H1 (cell line): Measurements from ENCODE around the gene KCNMA1. TPM values are rescaled to one million over a fixed set of nuclear protein-coding genes. Genes with fewer than 3 reads are reported as not detected.

Experiments
- CTCF ChIA-PET: fragments of 300-600 bp; sonication (Branson Sonifier 250); formaldehyde crosslinking; loops from one replicate; lab custom pipeline; 2021; ENCODE audit not compliant: partially characterized antibody; lab: Charles Lee
- POLR2A ChIA-PET: fragments of 300-600 bp; sonication (Branson Sonifier 250); formaldehyde crosslinking; loops from one replicate; lab custom pipeline; 2021; ENCODE audit warnings: inconsistent platforms; ENCODE audit not compliant: partially characterized antibody; lab: Charles Lee
- DNase-seq, 2 experiments: peaks; one replicate each; pipeline versions ENCODE4 v3.0.0 to v3.0.0-alpha.2; 2010 to 2022; ENCODE audit warnings: low spot score in 2 of 2, low read depth in 1 of 2, mixed read lengths in 1 of 2
- FAIRE-seq: peaks from 2 replicates; lab custom pipeline; 2011; peaks lifted over from hg19 to GRCh38; lab: Jason Lieb, UNC
- H2AFZ ChIP-seq: 2 replicates; pipeline ENCODE4 v1.8.1; 2012; ENCODE audit warnings: low read length, inconsistent platforms
- H2AK5ac ChIP-seq: 2 replicates; pipeline ENCODE4 v1.6.1; 2013; ENCODE audit warnings: low read depth, low read length
- H2BK120ac ChIP-seq: replicated peaks from 2 replicates; pipeline ENCODE3; 2013; ENCODE audit warnings: low read depth, low read length, inconsistent platforms
- H2BK12ac ChIP-seq: 2 replicates; pipeline ENCODE4 v1.6.1; 2013; ENCODE audit warnings: low read depth, low read length
- H2BK15ac ChIP-seq: 2 replicates; pipeline ENCODE4 v1.6.1; 2013; ENCODE audit warnings: low read length
- H2BK20ac ChIP-seq: 2 replicates; pipeline ENCODE4 v1.6.1; 2013; ENCODE audit warnings: low read length
- H2BK5ac ChIP-seq: 2 replicates; pipeline ENCODE4 v1.6.1; 2013; ENCODE audit warnings: low read depth, low read length
- H3K14ac ChIP-seq: 2 replicates; pipeline ENCODE4 v1.6.1; 2013; ENCODE audit warnings: inconsistent platforms; ENCODE audit not compliant: insufficient read length
- H3K18ac ChIP-seq: 2 replicates; pipeline ENCODE4 v1.6.1; 2013; ENCODE audit warnings: low read length; ENCODE audit errors: extremely low read depth
- H3K23ac ChIP-seq: 2 replicates; pipeline ENCODE4 v1.6.1; 2013; ENCODE audit warnings: inconsistent platforms; ENCODE audit not compliant: insufficient read length
- H3K23me2 ChIP-seq: 2 replicates; pipeline ENCODE4 v1.6.1; 2013; ENCODE audit warnings: low read depth, low read length
- H3K27ac ChIP-seq: 2 replicates; pipeline ENCODE4 v1.6.1; 2011; ENCODE audit warnings: low read depth, low read length, inconsistent platforms
- H3K27me3 ChIP-seq, 4 experiments: replicated peaks in 1 of 4; 1 replicate in 1 of 4; 2 replicates in 3 of 4; pipeline versions ENCODE4 v1.6.1 to v1.8.1; 2011 to 2013; ENCODE audit warnings: low read length in 3 of 4, mild to moderate bottlenecking in 3 of 4, inconsistent platforms in 2 of 4, mixed read lengths in 2 of 4, moderate library complexity in 1 of 4; ENCODE audit not compliant: control insufficient read depth in 3 of 4, insufficient read depth in 3 of 4; ENCODE audit errors: extremely low read depth in 1 of 4
- H3K36me3 ChIP-seq, 4 experiments: 2 replicates each; pipeline versions ENCODE4 v1.6.1 to v1.8.1; 2011 to 2013; ENCODE audit warnings: mild to moderate bottlenecking in 4 of 4, low read length in 3 of 4, moderate library complexity in 2 of 4, control low read depth in 1 of 4, inconsistent platforms in 1 of 4; ENCODE audit not compliant: insufficient read depth in 4 of 4, control insufficient read depth in 2 of 4
- H3K4ac ChIP-seq: replicated peaks from 2 replicates; pipeline ENCODE3; 2013; ENCODE audit warnings: low read length, low read depth, mixed read lengths, inconsistent platforms; ENCODE audit not compliant: insufficient read length
- H3K4me1 ChIP-seq, 4 experiments: replicated peaks in 1 of 4; 1 replicate in 1 of 4; 2 replicates in 3 of 4; pipeline versions ENCODE4 v1.6.1 to v1.8.1; 2011 to 2013; ENCODE audit warnings: low read length in 3 of 4, inconsistent platforms in 2 of 4, mixed read lengths in 1 of 4; ENCODE audit not compliant: insufficient read depth in 4 of 4, control insufficient read depth in 3 of 4
- H3K4me2 ChIP-seq, 2 experiments: 2 replicates each; pipeline versions ENCODE4 v1.6.1 to v1.8.1; 2011 to 2013; ENCODE audit warnings: low read depth in 2 of 2, low read length in 2 of 2, control low read depth in 1 of 2, inconsistent platforms in 1 of 2, mild to moderate bottlenecking in 1 of 2; ENCODE audit not compliant: insufficient read depth in 1 of 2
- H3K4me3 ChIP-seq, 4 experiments: fragments of 200-600, 300-600 bp in 1 of 4; sonication (generic), shearing (Covaris generic), sonication (Bioruptor Twin) in 1 of 4; 2 replicates each; pipeline versions ENCODE4 v1.5.1 to v1.8.1; 2011 to 2016; ENCODE audit warnings: low read length in 4 of 4, low read depth in 3 of 4, control low read depth in 2 of 4, inconsistent platforms in 2 of 4, mild to moderate bottlenecking in 2 of 4, mixed read lengths in 1 of 4, moderate library complexity in 1 of 4; ENCODE audit not compliant: insufficient read depth in 2 of 4; ENCODE audit errors: extremely low read depth in 1 of 4
- H3K56ac ChIP-seq: replicated peaks from 2 replicates; pipeline ENCODE3; 2013; ENCODE audit warnings: low read depth, mild to moderate bottlenecking, mixed read lengths, low read length, inconsistent platforms; ENCODE audit not compliant: insufficient read length
- H3K79me1 ChIP-seq: 2 replicates; pipeline ENCODE4 v1.6.1; 2013; ENCODE audit warnings: low read depth, low read length, control low read depth
- H3K79me2 ChIP-seq, 2 experiments: 2 replicates each; pipeline versions ENCODE4 v1.6.1 to v1.8.1; 2012 to 2013; ENCODE audit warnings: low read length in 2 of 2, mild to moderate bottlenecking in 2 of 2, inconsistent platforms in 1 of 2; ENCODE audit not compliant: insufficient read depth in 2 of 2, control insufficient read depth in 1 of 2
- H3K9ac ChIP-seq, 4 experiments: replicated peaks in 1 of 4; 1 replicate in 1 of 4; 2 replicates in 3 of 4; pipeline versions ENCODE4 v1.6.1 to v1.8.1; 2011 to 2013; ENCODE audit warnings: low read depth in 3 of 4, low read length in 3 of 4, control low read depth in 2 of 4, mild to moderate bottlenecking in 2 of 4, moderate library complexity in 2 of 4, inconsistent platforms in 1 of 4; ENCODE audit errors: extremely low read depth in 1 of 4
- H3K9me3 ChIP-seq, 2 experiments: 2 replicates each; pipeline versions ENCODE4 v1.6.1 to v1.8.1; 2012 to 2013; ENCODE audit warnings: mild to moderate bottlenecking in 2 of 2, moderate library complexity in 2 of 2, control low read depth in 1 of 2, inconsistent platforms in 1 of 2, low read depth in 1 of 2, low read length in 1 of 2, mixed read lengths in 1 of 2; ENCODE audit not compliant: insufficient read depth in 2 of 2
- H4K20me1 ChIP-seq, 2 experiments: replicated peaks in 1 of 2; 2 replicates each; pipeline versions ENCODE3 to v1.8.1; 2011 to 2013; ENCODE audit warnings: inconsistent platforms in 2 of 2, low read length in 2 of 2, mild to moderate bottlenecking in 1 of 2; ENCODE audit not compliant: insufficient read depth in 2 of 2, control insufficient read depth in 1 of 2
- H4K5ac ChIP-seq: 2 replicates; pipeline ENCODE4 v1.6.1; 2013; ENCODE audit warnings: low read length, low read depth, mixed read lengths, inconsistent platforms; ENCODE audit not compliant: insufficient read length
- H4K8ac ChIP-seq: 2 replicates; pipeline ENCODE4 v1.8.0; 2013; ENCODE audit warnings: mild to moderate bottlenecking, moderate library complexity, low read length, inconsistent platforms; ENCODE audit not compliant: insufficient read depth; ENCODE audit errors: extremely low read depth
- H4K91ac ChIP-seq: replicated peaks from 2 replicates; pipeline ENCODE3; 2013; ENCODE audit warnings: low read length, mixed read lengths, inconsistent platforms; ENCODE audit not compliant: insufficient read length
- ATF3 ChIP-seq: IDR thresholded peaks from 2 replicates; pipeline ENCODE4 v1.6.1; 2011; ENCODE audit warnings: low read depth, mild to moderate bottlenecking, low read length; ENCODE audit not compliant: insufficient read depth
- BRCA1 ChIP-seq: IDR thresholded peaks from 2 replicates; pipeline ENCODE4 v1.6.1; 2012; ENCODE audit warnings: low read depth, low read length, improper control_type of control experiment
- EGR1 ChIP-seq: IDR thresholded peaks from 2 replicates; pipeline ENCODE4 v1.6.1; 2011; ENCODE audit warnings: low read depth, low read length, borderline replicate concordance
- POU5F1 ChIP-seq: IDR thresholded peaks from 2 replicates; pipeline ENCODE4 v1.6.1; 2011; ENCODE audit warnings: low read depth, mild to moderate bottlenecking, low read length, moderate library complexity
- SIX5 ChIP-seq: IDR thresholded peaks from 2 replicates; pipeline ENCODE4 v1.6.1; 2011; ENCODE audit warnings: mild to moderate bottlenecking, low read depth, low read length
- WGBS, 2 experiments: shearing (Covaris generic) in 1 of 2; methylation state at CpG; one replicate each; pipeline versions ENCODE4 v1.1.6 to v1.1.7; 2013 to 2015; ENCODE audit warnings: low lambda C conversion rate in 2 of 2, mixed read lengths in 2 of 2, inconsistent platforms in 1 of 2, low coverage in 1 of 2, missing lambda C conversion rate in 1 of 2; ENCODE audit not compliant: insufficient replicate concordance in 2 of 2, insufficient coverage in 1 of 2, insufficient read length in 1 of 2; ENCODE audit errors: extremely low coverage in 1 of 2, missing lambda C conversion rate in 1 of 2; 5-methylcytosine and 5-hydroxymethylcytosine counted together
- polyA plus RNA-seq, 7 experiments: library from polyadenylated mRNA; depleted of rRNA in 3 of 7; stranded (reverse) in 5 of 7; unstranded in 2 of 7; fragments of >200 nt in 5 of 7; fragments of 200-250 nt in 2 of 7; gene quantifications; 1 replicate in 5 of 7; 2 replicates in 1 of 7; 4 replicates in 1 of 7; pipeline versions ENCODE4 v1.2.1 to v1.2.3, GENCODE V29; 2011 to 2013; ENCODE audit warnings: missing spikeins in 2 of 7, mixed read lengths in 2 of 7
- total RNA-seq: library from RNA; stranded (reverse); fragmentation: NEBNext Ultra II Directional; extraction: Animal tissue kit (Norgen Biotek cat#: 25700); gene quantifications from 2 replicates; pipeline ENCODE4 v1.2.1, GENCODE V29; 2021

The KCNMA1 gene
- total and polyA plus RNA-seq, 2 of the 8 experiments (the other 6 are each of a cell fraction or from before 2014, with no cell fraction given) = 10.2 to 11.1 TPM

GRCh38 chr10:77584938-77585337 lies 52.7 kb downstream of the KCNMA1 start:
- H4K20me1 ChIP-seq = no peaks in the 10 kb centered on the region
- H3K23ac ChIP-seq = no peak overlapping the region
- H3K18ac ChIP-seq = no peak overlapping the region
- H3K36me3 ChIP-seq = no peaks in the 10 kb centered on the region
- no peak overlapping the region for H3K4me2 ChIP-seq
- no peak overlapping the region for H3K14ac ChIP-seq
- H4K5ac ChIP-seq = no peak overlapping the region
- H3K79me1 ChIP-seq = no peaks in the 10 kb centered on the region
- no peak overlapping the region for H4K91ac ChIP-seq
- TF ChIP-seq ATF3 = no peak
- TF ChIP-seq BRCA1 = no peak
- no peak for TF ChIP-seq SIX5
- no peak for TF ChIP-seq POU5F1
- no peak for TF ChIP-seq EGR1
- ChIA-PET POLR2A (no interaction called here), CTCF (interaction anchor here (0.7 to 1.3 kb wide), 4 partner anchors 10 to 127 kb away, joined by 3 to 6 read pairs (median 3); no protein-coding TSS in a partner anchor)
- H3K56ac ChIP-seq = no peak overlapping the region
- no peak overlapping the region for H2AFZ ChIP-seq
- no peaks in the 10 kb centered on the region for H3K9me3 ChIP-seq
- H3K27ac ChIP-seq = no peak overlapping the region
- DNase-seq = no peak
- H3K4ac ChIP-seq = peak overlapping the region; percentile 26
- H4K8ac ChIP-seq = peak overlapping the region; percentile 79
- H3K4me1 ChIP-seq = peaks cover 0 to 3% (median 0%) of the 10 kb centered on the region in 4 experiments; a peak in 1 of 7 replicates
- H2BK12ac ChIP-seq = no peak overlapping the region; the same call in 1 of the 2 replicates
- H3K27me3 ChIP-seq = no peaks in the 10 kb centered on the region
- no peak overlapping the region for H3K4me3 ChIP-seq
- H2BK120ac ChIP-seq = no peak overlapping the region
- H2BK5ac ChIP-seq = no peak overlapping the region
- no peaks in the 10 kb centered on the region for H3K79me2 ChIP-seq
- FAIRE-seq = no peak
- no peaks in the 10 kb centered on the region for H3K23me2 ChIP-seq
- 0 out of 2 replicates have a peak overlapping the region, but pooled peaks have one; percentile 23 for H2BK15ac ChIP-seq
- no peak overlapping the region for H2BK20ac ChIP-seq
- H2AK5ac ChIP-seq = no peak overlapping the region
- WGBS, 2 experiments = 90% methylated on average over 6 of the region's 6 CpGs; no CpG with 5 or more reads in 1 of the 2 experiments
- H3K9ac ChIP-seq = no peak overlapping the region; a peak in 1 of 7 replicates
